ENCODE measurements around the gene CRYAA.

DNA sequence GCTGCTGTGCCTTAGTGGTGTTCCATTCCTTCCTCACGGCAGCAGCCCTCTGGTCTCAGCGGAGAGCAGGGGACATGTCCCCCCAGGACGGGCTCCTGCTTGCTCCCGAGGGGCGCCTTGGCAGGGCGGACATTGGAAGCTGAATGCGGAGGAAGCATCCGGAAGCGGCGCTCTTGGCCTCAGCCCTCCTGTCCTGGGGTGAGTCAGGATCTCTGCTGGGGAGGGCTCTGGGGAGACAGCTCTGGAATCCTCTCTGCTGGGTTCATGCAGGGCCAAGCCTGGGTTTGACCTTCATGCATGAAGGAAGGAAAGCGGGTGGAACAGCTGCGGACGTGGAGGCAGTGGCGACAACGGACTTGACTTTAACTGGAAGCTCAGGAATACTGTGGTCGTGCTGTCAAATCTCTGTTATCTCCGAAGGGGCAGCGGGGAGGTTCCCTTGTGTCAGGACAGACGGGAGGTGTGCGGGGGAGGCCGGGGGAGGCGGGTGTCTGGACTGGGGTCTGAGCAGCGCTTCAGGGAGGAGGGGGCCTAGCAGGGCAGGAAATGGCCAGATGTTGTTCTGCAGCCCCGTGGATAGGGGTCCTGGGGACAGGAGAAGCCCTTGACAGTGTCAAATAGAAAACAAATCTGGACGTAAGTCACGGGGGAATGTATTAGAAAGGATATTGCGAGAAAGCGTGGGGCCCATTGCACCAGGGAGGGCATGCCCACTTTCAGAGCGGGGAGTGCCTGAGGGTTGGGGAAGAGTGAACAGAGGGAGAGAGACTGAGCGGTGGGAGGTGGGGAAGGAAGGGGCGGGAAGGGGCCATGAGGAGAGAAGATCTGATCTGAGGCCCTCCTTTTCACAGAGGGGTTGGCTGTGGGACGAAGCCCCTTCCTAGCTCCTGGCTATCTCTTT lies 26.6 kb downstream of the CRYAA start:
- TF ChIP-seq, protein P1, sequence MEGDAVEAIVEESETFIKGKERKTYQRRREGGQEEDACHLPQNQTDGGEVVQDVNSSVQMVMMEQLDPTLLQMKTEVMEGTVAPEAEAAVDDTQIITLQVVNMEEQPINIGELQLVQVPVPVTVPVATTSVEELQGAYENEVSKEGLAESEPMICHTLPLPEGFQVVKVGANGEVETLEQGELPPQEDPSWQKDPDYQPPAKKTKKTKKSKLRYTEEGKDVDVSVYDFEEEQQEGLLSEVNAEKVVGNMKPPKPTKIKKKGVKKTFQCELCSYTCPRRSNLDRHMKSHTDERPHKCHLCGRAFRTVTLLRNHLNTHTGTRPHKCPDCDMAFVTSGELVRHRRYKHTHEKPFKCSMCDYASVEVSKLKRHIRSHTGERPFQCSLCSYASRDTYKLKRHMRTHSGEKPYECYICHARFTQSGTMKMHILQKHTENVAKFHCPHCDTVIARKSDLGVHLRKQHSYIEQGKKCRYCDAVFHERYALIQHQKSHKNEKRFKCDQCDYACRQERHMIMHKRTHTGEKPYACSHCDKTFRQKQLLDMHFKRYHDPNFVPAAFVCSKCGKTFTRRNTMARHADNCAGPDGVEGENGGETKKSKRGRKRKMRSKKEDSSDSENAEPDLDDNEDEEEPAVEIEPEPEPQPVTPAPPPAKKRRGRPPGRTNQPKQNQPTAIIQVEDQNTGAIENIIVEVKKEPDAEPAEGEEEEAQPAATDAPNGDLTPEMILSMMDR (IDR thresholded peaks at IDR 0.05; ENCODE audit: borderline replicate concordance, extremely low read depth, low read length, poor library complexity, severe bottlenecking), result no peak
- TF ChIP-seq EZH2 (IDR thresholded peaks at IDR 0.05; ENCODE audit: borderline replicate concordance, low read depth, low read length, severe bottlenecking), result no peak
